Measurements from ENCODE around the gene BMP6.

BMP6 gene

DNA sequence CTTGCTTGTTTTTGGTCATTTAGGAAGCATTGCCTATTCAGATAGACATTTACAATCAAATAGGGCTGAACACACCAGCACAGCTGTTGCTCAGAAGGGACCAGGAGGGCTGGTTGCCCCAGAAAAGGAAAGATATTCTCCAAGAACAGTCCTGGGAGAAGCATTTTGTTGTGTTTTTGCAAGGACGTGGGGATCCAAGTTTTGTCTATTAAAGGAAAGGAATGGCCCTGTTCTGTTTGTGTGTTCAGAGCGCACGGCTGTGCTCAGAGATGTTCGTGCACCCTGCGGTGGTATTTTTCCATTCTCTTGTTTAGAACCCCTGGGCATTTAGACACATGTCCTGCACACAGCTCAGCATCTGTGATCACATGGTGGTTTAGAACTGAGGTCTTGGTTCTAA lies 102.2 kb downstream of the BMP6 start:
- DNase-seq (ENCODE audit: low read depth): no peak

DNA sequence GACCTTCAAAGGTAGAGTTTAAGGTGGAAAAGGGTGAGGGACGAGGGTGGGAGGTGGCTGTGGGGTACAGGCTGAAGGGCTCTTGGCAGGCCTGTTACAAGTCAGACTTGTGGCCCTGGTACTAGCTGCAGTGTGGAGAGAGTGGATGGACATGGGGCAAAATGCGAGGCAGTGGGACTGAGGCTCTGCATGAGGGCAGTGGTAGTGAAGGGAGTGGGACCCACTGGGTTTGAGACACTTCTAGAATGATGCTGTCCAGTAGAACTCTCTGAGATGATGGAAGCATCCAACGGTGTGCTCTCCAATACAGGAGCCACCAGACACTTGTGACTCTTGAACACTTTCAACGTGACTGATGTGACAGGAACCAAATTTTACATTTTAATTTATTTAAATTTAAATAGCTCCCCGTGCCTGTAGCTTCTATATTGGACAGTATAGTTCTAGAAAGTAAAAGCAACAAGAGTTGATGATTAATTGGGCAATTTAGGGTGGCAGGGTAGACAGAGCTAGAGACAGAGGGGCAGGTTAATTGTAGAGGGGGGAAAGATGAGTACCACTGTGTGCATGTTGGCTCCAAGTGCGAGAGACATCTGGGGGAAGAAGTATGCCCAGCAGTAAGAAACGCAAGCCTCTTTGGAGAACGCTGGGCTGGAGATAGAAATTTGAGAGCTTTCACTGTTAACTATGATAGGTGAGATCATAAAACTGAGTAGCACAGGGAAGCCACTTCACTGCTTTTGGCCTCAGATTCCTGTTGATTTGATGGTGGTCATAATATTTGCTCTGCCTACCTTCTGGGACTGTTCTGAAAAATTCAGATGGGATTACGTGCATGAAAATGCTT lies 107.2 kb downstream of the BMP6 start:
- DNase-seq (ENCODE audit: low read depth): no peak

DNA sequence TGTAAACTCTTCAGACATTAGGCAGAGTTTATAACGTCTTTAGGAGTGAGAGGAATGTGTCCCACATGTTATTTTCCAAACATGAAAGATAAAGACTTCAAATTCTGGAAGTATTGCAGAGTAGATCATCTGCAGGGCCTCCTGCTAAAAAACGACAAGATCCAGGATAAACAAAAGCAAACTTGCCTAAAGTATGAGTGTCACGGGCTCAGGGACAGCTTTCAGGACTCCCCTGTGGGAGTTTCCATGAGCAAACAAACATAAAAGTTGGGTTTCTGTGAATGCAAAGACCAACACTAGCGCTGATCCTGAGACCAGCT lies 107.8 kb downstream of the BMP6 start:
- DNase-seq (ENCODE audit: low read depth): no peak

DNA sequence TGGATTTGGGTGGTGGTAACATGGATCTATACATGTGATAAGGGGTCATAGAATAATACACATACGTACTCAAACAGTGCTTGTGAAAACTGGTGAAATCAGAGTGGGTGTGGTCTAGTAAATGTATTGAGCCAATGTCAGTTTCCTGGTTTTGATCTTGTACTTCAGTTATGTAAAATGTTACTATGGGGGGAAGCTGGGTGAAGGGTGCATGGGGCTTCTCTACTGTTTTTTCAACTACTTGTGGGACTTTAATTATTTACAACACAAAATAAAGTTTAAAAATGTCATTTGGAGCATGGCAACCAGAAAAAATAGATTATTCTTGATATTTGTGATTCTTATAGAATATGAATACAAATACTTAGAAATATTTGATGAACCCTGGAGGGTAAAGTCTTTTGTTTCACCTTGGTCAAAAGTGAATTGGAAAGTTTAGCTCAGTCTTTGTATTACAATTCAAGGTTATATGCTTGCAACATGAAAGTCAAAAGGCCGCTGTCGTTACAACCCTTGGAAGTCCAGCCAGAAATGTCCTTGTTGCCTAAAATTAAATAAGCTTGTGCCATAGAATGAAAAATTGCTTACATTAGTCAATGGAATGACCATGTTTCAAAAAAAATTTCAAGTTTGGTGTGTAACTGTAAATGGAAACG lies 110.6 kb downstream of the BMP6 start:
- no peak for DNase-seq (ENCODE audit: low read depth)

DNA sequence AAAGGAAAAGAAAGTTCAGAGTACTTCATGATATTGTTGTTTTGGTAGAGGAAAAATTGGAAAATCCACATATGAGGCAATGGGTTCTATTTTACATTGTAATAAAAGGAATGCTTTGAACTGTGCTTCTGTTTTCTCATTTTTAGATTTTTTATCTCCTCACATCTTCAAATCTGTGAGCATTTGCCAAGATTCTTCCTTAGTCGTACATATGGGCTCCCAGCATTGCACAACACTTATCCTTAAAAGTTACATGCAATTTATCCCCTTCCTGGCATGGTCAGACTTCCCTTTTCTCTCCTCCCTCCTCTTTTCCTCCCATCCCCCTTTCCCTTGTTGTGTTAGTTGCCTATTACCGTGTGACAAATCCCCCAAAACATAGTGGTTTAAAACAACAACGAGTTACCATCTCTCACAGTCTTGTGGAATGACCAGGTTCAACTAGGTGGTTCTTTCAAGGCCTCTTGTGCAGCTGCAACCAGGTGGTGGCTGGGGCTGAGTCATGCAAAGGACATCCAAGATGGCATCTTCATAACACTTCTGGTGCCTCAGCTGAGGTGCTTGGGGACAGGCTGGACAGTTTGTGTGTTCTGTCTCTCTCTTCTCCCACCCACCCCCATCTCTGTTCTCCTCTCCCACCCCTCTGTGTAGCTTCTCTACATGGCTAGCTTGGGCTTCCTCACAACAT lies 116.0 kb downstream of the BMP6 start:
- DNase-seq (ENCODE audit: low read depth): no peak

DNA sequence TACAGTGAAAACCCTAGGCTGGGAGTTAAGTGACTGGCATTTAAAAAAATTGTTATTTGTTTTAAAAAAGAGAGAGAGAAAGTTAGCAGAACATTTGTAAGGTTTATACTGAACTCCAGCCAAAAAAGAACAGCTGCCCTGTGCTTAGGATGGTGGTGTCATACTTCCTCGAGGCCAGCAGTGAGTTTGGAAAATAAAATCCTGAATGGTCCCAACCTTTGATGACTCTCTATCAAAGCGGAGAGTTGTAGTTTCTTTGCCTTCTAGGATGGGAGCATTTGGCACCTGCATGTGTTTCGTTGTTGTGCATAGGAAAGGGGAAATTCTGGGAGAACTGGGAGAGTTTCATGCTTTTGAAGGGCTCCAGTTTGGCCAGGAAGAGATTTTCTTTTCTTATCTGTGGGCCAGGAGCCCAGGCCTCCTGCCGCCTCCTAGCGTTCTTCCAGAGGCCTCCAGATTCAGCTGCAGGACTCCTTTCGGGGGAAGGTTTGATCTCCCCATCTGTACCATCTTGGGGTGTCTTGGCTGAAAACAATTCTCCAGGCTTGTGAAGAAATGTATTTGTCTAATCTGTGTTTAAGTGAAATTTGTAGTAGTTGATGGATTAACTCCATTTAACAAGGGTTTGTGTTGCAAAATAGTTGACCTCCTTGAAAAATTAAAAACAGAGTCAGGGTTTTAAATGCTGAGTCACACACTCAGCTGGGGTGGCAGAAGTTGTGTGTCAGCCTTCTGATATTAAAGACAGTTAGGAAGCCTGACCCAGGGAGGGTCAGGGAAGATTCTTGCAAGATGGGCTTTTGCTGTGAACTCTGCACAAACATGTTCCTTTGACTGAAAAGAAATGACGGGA lies 121.3 kb downstream of the BMP6 start:
- peak; percentile 64 for DNase-seq (ENCODE audit: low read depth)

DNA sequence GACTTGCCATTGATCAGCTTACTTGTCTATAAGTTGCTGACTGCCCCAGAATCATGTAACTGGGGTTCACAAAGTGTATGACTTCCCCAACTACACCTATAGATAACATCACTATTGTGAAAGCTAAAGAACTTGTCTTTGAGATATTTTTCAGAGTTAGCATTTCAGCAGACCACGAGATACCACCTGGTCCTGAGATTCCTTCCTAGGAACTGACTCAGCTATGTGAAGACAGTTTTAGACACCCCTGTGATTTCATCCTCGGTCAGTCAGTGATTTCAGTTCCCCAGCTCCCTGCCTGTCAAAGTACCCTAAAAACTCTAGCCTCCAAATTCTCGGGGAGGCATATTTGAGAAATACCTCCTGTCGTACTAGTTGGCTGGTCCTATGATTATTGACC lies 122.3 kb downstream of the BMP6 start:
- peak; percentile 15 for DNase-seq (ENCODE audit: low read depth)

DNA sequence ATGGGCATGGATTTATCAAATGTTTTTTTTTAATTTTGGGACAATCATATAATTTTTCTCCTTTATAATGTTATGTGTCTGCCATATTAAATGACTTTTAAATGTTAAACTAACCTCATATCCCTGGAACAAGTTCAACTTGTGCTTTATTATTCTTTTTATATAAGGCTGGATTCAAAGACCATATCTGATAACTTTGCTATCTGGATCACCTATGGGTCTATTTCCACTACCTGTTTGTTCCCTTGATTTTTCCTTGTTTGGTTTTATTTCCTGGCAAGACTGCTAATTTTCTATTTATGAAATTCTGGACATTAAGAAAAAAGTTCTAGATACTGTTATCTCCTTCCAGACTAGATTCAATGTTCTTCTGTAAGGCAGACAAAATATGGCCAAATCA lies 125.9 kb downstream of the BMP6 start:
- no peak for DNase-seq (ENCODE audit: low read depth)

DNA sequence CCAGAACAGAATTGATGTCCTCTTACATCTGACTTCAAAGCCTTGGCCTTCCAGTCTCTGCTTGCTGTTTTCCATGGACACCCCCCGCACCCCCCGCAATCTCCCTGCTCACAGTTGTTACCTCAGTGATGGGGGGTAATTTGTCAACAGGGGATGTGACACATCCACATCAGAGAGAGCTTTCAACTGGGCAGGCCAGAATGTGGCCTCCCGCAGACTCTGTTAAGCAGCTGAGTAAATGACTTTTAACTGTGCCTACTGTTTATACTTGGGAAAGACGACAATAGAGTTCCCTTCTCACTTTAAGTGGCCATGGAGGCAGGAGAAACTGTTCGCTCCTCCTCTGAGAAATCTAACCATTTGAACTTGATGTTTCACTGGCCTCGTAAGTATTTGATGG lies 133.7 kb downstream of the BMP6 start:
- DNase-seq (ENCODE audit: low read depth): no peak

DNA sequence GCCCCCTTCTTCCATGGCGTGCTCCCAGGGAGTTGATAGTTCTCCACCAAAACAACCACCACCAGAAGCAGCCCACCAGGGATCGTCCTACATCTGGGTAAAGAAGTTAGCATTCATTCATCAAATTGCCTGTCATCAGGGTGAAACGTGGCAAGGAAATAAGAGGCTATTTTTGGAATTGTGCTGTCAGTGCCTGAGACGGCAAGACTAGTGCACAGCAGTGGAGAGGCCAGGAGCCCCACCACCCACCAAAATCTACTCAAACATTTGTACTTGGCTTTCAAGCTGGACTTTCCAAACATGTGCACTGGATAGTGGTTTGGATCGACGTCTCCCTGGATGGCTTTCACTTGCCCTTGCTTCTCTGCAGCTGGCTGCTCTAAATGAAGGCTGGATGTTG lies 139.9 kb downstream of the BMP6 start:
- DNase-seq (ENCODE audit: low read depth): no peak

DNA sequence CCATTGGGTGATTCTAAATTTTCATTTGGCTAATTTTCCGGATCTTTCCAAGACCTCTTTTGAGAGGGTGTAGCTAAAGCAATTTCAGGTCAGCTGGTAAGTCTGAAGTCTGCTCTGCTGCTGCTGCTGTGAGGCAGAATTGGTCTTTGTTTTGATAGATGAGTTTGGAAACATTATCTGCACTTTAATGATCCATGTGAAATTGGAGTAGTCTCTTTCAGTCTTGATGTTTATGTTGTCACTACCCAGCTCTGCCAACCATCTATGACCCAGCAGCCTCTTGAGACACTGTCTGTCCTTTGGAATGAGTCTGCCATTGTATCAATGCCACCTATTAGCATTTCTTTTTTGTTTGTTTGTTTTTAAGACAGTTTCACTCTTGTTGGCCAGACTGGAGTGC lies 140.6 kb downstream of the BMP6 start:
- no peak for DNase-seq (ENCODE audit: low read depth)

DNA sequence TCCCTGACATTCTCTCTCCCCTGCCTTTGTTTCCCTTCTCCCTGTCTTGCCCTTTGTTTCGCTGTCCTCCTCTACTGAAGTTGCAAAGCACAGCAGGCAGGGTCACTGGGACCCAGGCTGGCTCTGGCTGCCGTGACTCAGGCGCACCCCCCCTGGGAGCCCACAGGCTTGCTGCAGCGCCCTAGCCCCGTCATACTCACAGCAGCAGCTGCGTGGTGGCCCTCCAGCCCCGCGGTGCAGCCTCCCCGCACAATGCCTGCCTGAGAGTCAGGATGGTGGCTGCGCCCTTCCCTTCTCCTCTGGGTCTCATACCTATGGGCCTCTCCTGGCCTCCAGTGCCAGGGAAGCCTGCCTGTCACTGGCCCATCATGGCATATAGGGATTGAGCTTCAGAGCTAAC lies 143.0 kb downstream of the BMP6 start:
- no peak for DNase-seq (ENCODE audit: low read depth)

DNA sequence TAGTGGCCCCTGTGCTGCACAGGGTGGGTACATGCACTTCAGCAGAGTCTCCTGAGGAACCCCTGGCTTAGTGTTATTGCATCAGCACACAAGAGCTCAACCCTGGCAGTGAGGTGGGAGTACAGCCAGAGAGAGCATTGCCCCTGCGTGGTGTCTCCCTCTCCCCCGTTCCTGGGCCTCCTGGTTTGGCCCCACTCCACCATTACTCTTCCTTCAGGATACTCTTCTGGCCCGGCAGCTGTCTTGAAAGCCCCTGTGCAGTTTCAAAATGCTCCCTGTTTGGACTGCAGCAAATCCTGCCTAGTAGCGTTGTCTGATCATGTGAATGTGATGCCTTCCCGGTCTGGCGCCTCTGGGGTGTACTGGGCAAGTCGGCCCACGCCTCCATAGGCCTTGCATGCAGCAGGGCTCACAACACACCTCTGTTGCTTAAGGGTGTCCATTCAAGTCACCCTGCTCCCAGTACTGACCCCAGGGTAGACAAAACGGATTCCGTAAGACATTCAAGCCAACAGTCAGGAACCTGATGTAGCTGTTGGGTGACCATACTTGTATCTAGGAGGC lies 152.6 kb downstream of the BMP6 start:
- DNase-seq (ENCODE audit: low read depth): no peak

DNA sequence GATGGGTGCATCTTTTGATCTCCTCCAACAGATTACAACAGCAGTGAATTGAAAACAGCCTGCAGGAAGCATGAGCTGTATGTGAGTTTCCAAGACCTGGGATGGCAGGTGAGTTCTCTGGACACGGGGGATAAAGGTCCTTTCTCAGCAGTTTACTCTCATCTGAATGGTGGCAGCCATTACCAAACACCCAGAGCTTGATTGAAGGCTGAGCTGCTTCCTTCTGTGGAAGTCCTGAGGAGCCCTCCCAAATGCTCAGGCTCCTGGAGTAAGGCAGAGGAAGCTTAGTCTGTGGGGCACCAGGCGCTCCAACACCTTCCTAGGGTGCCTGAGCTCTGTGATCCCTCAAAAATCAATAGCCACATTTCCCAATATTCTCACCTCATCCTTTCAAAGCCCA lies 153.1 kb downstream of the BMP6 start:
- DNase-seq (ENCODE audit: low read depth): no peak

DNA sequence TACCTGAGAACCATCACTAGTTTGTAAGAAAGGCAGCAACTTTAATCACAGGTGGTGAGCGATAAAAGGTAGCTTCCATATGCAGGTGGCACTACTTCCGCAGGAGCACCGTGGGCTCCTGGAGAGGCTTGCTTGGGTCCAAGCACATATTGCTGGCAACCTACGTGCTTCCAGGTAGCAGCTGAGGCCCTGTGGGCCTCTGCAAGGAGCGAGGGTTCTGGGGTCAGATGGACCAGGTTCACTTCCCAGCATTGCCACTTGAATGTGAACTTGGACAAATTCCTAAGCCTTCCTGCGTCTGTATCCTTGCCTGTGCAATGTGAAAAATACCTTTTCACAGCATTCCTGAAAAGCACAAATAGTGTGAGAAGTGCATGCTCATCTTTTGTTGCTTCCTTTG lies 153.7 kb downstream of the BMP6 start:
- DNase-seq (ENCODE audit: low read depth): no peak

DNA sequence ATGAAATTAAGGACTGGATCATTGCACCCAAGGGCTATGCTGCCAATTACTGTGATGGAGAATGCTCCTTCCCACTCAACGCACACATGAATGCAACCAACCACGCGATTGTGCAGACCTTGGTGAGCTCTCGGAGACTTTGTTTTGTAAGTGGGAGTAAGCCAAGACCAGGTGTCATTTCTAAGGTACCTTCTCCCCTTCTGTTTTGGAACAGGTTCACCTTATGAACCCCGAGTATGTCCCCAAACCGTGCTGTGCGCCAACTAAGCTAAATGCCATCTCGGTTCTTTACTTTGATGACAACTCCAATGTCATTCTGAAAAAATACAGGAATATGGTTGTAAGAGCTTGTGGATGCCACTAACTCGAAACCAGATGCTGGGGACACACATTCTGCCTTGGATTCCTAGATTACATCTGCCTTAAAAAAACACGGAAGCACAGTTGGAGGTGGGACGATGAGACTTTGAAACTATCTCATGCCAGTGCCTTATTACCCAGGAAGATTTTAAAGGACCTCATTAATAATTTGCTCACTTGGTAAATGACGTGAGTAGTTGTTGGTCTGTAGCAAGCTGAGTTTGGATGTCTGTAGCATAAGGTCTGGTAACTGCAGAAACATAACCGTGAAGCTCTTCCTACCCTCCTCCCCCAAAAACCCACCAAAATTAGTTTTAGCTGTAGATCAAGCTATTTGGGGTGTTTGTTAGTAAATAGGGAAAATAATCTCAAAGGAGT lies 154.2 kb downstream of the BMP6 start:
- no peak for DNase-seq (ENCODE audit: low read depth)

DNA sequence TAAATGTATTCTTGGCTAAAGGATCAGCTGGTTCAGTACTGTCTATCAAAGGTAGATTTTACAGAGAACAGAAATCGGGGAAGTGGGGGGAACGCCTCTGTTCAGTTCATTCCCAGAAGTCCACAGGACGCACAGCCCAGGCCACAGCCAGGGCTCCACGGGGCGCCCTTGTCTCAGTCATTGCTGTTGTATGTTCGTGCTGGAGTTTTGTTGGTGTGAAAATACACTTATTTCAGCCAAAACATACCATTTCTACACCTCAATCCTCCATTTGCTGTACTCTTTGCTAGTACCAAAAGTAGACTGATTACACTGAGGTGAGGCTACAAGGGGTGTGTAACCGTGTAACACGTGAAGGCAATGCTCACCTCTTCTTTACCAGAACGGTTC lies 154.8 kb downstream of the BMP6 start:
- DNase-seq (ENCODE audit: low read depth): no peak

DNA sequence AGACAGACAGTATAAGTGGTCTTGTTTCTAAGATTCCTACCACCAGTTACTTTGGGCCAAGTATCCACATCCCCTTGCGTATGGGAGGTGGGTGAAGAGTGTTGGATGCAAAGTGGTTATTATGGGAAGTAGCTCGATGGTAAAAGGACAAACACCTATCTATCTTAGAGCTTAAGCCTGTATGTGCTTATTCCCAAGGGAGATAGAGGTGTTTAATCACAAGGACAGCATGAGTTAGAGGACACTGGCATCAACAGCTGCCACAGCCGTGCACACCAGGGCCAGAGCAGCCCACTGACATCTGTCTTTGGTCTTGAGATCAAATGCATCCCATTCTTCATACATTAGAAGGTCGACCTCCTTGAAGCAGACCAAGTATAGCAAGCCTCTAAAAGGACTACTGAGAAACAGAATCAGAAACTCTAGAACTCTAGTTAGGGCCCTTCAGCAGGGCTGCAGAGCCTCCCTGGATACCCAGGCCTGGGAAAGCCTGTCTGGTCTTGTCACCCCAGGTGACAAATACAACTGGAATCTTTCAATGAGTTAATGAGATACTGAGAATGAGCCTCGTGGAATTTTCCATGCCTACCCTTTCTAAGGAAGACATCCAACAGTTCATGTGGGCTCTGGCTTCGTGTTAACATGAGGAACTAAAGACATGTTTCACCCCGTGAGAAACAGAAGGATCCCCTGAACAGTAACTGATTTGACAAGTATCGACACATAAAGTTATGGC lies 156.0 kb downstream of the BMP6 start:
- DNase-seq (ENCODE audit: low read depth): no peak

DNA sequence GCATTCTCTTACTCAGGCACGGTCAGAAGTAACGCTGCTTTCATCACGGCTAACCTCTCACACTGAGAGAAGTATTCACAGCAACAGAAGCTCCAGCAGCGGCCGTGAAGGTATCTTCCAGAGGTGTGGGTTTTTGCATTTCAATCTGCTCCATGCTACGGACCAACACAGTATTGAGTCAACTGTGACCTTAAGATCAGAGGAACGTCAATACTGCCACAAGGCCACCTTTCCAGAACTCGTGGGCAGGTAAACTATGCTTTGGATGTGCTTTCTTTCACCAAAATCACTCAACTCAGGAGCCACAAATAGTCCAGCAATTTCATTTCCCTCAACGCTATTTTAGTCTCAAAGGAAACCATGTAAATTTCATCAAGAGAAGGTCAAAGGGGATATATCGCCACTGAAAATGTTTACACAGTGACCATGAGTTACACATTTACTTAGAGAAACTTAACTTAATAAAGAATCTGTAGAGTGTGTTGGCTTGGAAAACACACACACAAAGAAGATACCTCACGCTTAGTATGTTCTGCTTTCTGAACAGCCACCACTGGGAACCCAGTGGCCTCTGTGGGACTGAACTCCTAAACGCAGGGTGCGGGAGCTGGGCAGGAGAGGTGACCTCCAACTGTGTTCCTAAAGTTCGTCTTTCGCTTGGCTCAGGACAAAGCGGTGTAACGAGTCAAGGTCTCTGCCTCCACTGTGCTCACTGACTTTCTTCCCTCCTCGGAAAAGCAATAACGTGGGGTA lies 156.8 kb downstream of the BMP6 start:
- no peak for DNase-seq (ENCODE audit: low read depth)

DNA sequence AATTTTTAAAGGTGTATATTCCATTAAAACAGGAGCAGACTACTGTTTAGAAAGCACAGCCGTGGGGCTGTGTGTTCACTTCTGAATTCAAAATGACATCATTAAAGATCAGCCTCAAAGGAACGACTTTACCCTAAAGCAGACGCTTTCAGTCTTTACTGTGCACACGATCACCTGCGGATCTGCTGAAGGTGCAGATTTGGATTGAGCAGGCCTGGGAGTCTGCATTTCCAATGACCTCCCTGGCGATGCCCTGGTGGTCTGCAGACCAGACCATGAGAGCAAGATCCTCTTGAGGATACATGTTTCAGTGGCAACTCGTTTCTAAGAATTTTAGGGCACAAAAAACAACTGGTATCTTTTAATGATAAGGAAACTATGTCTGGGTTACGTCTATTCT lies 157.5 kb downstream of the BMP6 start:
- DNase-seq (ENCODE audit: low read depth): no peak

Data from iris pigment epithelial cell (primary cell).